Measurements from ENCODE around the gene EVI2A.

DNA sequence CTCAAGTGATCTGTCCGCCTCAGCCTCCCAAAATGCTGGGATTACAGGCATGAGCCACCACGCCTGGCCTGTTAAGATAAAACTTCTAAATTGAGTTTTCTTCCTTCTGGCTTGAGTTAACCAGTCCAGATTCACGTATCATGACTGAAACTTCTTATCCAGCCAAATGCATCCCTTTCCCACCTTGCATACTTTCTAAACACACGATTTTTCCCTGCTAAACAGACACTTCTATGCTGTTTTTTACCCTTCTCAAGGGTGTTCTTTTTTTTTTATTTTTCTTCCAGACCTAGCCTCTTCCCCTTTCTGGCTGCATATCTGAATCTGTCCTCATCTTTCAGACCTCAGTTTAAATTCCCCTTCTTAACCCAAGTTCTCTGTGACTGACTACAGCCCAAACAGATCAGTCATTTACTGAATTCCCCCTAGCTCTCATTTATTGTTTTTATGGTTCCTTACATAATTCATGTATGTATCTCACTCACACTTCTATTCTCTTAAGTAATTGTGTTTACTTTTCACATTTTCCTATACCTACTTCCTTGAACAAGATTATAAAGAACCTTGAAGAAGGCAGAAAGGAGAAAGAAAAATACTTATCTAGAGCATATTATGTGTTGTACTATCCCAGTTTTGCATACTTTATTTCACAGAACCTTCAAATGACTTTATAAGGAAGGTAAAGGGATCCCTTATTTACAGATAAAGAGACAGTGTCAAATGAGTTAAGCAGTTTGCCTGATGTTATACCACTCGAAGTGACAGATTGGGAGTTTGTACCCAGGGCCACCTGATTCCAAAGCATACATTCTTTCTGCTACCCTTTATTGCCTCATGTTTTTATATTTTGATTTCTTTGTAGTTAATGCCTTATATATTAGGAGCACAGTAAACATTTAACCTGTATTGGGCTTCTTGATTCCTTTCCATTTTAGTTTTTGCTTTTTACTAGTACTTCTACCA is 12.8 kb downstream of the EVI2A start:
- TF ChIP-seq POLR2A (IDR thresholded peaks at IDR 0.05; ENCODE audit: low read length) (no peak), GATA1 (IDR thresholded peaks at IDR 0.05; ENCODE audit: low read depth, low read length) (no peak)

Measured in erythroblast (primary cell).